ENCODE results near the gene SLC44A1. TPM values are rescaled to one million over a fixed set of nuclear protein-coding genes. Genes with fewer than 3 reads are reported as not detected.
A peak's percentile ranks its signal among the peaks of the same experiment; 100 is the strongest.

SLC44A1 gene
- polyA plus RNA-seq, 10 donors: 15.2 to 22.2 (median 17.2) TPM

DNA sequence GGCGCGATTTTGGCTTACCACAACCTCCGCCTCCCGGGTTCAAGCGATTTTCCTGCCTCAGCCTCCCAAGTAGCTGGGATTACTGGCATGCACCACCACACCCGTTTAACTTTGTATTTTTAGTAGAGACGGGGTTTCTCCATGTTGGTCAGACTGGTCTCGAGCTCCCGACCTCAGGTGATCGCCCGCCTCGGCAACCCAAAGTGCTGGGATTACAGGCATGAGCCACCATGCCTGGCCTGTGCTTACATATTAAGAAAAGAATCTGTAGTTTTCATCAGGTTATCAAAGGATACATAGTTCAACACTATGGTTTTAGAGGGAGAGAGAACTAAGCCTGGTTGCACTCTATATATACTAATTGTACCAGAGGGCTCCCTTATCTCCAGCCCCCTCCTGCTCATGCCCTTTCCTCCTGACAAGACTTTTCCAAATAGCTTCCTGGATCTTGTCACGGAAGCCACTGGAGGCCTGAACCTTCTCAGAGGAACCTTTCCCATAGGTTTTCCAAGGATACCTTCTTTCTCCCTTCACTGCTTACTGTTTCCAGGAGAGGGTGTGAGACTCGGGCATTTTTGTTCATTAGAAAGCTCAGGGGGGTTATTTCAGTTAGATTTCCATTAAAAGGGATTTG lies 53.1 kb downstream of the SLC44A1 start:
- DNase-seq: no peak

DNA sequence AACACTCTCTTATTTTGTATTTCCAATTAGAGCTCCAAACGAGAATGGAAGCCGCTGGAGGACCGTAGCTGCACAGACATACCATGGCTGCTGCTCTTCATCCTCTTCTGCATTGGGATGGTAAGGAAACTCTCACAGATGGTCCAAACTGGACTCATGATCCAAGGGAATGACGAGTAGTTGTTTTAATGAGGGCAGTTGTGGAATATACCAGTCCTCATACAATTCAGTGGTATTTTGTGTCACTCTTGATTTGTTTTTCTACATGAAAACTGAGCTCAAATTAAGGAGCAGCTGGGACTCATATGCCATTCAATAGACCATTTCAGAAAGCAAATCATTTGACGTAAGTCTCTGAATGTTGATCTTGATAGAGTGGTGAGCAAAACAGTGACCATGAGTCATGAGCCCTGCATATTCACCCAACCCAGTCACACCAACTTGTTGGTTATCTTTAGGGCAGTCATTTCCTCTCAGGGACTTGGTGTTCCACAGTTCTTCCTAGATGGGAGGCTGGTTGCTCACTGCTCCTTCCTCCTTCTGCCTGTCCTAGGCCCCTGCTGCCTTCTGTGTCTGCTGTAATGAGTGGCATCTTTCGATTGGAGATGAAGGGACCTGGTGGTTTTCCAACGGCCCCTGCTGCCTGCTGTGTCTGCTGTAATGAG lies 54.9 kb downstream of the SLC44A1 start:
- peak in 1 of 3 donors; percentile 76 for DNase-seq

DNA sequence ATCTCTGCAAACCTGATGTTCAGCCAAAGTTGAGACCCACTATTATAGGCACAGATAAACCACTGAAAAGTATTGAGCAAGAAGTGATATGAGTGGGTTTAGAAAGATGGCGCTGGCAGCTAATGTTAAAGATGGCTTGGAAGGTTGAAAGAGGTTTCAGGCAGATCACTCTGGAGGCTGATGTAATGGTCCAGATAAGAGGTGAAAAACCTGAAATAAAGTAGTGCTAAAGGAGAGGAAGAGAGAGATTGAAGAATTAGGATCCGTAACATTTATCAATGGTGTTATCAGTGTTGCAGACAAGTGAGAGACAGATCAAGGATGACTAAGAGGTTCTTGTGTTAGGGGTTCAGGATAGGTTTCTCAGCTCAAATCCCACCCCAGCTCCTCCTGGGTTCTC lies 58.3 kb downstream of the SLC44A1 start:
- no peak for DNase-seq

DNA sequence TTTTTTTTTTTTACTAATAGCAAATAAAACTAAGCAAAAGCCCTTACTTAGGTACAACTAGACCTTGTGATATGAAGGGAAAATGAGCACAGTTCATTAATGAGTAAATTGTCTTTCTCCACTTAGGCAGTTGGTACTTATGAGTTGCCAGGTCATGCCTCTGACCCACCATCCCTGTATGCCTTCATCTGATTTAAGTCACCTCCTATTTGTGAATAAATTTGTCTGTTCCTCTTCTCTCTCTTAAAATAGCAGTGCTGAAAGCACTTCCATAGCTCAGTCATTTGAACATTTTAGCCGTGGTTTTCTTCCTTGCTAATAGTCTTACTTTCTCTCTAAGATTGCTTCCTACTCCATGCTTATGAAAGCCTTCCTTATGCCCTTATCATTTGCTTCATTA lies 61.4 kb downstream of the SLC44A1 start:
- DNase-seq: no peak

DNA sequence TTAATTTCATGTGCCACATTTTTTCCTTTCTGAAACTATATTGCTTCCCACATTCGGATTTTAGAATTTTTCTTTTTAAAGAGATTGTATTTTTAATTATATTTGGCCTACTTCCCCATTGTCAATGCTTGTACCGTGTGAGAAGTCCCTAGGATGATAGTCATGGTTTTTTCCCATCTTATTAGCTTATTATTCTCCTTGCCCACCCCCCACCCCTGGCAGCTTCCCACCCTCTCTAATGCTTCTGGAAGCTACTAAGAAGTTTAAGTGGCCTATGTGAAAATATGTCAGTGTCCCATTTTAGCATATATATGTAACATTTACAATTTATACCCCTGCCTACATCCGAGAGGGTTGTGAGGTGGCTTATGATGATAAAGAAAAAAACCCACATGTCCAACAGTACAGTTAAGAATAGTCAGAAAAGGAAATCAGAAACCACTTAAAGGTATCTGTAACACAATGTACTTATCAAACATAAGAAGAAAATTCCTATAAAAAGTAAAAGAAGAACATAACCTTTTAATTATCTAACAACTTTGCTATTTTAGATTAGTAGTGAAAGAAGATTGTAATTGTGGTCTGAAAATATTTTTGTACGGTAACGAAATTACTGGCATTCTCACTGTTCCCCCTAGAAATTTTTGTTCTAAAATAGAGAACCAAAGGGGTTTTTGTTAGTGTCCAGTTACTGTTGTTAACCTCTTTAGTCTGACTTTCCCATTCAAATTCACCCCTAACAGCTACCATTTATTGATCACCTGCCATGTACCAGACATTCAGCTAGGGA lies 62.1 kb downstream of the SLC44A1 start:
- no peak for DNase-seq

DNA sequence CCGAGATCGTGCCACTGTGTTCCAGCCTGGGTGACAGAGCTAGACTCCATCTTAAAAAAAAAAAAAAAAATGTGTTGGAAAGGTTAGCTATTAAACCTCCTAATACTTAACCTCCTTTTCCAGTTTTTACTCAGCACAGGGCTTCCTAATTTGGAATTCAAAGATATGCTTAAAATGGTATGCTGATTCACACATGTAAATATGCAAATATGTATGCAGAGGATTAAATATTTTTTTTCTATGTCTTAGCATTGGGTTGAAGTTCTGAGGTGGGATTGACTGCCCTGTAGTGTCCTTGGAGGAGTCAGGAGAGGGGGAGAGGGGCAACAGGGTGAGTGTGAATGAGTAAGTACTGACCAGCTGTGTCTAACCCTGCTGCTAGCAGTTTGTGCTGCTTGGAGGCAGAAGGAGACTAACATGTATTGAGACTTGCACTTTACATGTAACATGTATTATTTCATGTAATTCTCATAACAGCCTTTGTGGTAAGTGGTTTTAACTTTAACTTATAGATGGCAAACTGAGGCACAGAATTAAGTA lies 63.2 kb downstream of the SLC44A1 start:
- no peak for DNase-seq

DNA sequence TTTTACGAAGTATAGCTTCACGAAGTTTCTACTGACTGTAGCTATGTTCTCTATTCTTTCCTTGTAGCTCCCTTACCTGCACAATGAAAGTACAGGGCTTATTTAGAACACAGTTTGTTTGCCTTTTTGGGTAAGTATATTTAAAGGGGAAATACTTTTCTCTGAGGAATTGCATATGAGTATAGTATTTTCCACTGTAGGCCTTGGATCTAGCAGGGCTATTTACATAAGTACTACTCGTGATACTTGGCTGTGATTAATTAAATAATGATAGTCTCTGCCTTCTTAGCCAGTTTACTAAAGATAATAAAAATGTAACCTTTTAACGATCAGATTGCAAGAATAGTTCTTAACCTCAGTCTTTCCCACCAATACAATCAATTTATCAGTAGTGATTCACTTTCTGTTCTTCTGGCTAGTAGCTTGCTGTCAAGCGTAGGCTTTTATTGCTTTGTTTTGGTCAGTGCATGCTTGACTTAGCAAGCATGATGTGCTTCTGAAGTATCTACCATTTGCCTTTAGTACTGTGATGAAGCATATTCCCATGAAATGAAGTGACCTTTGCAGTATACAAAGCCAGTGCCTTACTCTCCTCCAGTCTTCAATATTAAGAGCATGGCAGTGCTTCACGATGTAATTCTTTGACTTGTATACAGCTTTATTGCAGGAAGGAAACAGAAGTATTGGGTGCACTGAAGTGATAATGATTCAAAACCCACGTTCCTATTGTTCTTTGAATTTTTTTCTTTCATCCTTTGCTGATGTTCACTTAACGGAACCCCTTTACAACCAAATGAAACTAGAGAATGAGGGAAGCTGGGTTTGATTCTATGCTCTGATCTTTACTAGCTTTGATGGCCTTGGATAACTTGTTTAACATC lies 64.2 kb downstream of the SLC44A1 start:
- DNase-seq: no peak

DNA sequence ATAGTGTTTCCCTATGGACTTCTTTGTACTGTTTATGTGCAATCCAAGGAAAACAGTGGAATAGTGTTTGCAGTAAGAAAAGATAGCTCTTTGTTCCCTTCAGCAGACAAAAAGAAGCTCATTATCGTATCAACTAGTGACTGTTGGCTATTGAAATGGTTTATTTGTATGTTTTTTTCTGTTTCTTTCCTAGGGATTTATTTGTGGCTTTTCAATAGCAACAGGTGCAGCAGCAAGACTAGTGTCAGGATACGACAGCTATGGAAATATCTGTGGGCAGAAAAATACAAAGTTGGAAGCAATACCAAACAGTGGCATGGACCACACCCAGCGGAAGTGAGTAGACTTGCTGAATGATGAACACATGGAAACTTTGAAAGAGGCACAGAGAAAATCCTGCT lies 65.1 kb downstream of the SLC44A1 start:
- DNase-seq: peak in 1 of 3 donors; percentile 16

DNA sequence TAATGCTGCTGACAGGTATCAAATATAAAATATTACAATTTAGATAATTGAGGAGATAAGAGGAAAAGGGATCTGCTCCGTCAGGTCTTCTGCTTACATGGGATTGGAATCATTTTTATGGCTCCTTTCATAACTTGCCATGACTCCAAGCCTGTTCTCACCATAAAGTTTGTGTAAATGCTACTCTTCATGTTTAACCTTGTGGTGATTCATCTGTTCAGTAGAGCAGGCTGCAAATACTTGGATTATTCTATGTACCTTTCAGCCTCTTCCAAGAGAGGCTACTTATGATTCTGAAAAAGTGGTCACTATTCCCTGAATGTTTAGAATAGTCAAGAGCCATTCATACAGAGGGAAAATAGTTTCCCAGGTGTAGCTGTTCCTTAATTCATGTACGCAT lies 66.9 kb downstream of the SLC44A1 start:
- no peak for DNase-seq

DNA sequence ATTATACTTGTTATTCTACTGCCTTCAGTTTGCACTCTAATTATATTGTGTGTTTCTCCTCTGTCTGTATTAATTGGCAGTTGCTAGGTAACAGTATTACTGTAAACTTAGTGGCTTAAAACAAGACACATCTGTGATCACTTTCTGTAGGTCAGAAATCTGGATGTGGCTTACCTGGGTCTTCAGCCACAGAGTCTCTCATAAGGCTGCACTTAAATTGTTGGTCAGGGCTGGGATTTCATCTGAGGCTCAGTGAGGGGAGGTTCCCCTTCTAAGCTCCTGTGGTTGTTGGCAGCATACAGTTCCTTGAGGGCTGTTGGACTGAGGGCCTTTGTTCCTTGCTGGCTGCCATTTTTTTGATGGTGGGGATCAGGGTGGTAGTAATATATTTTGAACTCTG lies 68.8 kb downstream of the SLC44A1 start:
- DNase-seq: no peak

DNA sequence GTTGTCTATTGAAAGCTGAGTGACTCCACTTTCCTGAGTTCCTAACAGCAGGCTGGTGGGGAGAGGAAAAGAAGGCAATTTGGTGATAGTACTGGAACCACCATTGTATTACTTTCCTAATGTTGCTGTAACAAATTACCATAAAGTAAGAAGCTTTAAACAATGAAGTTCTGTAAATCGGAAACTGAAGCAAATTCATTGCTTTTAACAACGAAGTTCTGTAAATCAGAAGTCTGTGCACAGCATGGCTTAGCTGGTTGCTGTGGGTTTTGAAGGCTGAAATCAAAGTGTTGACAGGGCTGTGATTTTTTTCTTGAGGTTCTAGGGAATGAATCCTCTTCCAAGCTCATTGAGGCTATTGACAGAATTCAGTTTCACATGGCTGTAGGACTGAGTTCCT lies 72.3 kb downstream of the SLC44A1 start:
- DNase-seq: no peak

DNA sequence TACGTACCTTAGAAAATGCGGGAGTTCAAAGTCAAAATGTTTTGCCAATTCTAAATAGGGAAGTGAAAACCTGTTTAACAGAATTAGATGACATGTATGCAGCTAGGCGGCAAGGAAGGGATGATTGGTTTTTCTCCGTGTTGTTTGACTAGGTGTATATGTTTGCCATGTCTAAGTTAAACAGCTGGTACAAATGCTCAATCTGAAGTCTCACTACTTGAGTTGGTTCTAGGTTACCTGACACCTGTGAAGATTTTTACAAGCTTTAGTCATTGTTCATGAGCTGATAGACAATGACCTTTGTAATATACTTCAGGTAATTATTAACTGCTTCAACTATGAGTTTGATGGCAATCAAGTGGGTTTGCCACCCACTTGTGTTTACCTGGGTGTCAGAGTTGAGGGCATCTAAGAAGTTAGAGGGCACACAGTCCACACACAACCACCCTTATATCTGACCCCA lies 74.3 kb downstream of the SLC44A1 start:
- DNase-seq: no peak

DNA sequence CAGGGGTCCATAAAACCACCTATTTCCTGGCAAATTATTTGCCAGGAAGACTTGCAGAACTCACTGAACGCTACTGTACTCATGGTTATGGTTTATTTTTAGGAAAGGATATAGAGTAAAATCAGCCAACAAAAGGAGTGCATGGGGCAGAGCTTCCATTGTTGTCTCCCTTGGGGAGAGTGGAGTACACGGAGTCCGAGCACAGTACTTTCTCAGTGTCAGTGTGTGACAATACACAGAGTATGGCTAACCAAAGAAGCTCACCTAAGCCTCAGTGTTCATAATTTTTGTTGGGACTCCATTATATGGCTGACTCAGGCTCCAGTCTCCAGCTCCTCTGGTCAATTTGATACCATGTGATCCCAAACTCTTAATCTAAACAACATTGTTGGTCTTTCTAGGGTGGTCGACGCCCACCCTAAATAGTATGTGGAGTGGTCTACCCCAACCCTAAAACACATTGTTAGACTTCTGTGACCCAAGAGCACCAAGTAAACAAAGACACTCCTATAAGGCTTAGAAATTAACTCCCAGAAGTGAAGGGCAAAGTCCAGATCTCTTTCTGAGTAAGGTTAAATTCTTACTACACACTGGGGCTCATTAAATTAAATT lies 74.9 kb downstream of the SLC44A1 start:
- no peak for DNase-seq

DNA sequence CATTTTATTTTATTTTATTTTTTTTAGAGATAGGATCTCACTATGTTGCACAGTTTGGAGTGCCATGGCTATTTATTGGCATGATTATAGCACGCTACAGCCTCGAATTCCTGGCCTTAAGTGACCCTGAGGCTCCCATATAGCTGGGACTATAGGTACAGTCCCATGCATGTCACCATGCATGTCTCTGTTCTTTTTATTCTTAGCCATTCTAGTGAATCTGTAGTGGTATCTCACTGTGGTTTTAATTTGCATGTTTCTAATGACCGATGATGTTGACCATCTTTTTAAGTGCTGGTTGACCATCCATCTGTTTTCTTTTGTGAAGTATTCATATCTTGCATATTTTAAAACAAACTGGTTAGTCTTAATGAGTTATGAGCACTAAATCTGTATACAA lies 76.1 kb downstream of the SLC44A1 start:
- no peak for DNase-seq

DNA sequence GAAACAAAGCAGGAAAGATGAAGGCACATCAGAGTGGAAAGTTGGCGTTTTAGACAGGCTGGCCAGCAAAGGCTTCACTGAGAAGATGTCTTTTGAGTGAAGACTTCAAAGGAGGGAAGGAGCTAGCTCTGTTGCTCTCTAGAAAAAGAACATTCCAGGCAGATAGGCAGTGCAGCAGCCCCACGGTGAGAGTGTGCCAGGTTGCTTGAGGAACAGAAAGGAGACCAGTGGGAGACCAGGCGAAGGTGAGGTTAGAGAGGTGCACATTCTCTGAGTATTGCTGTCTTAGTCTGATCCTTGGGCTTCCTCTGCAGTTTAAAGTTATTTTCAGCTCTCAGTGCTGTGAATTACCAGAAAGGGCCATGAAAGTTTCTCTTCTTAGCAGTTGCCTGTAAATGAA lies 83.8 kb downstream of the SLC44A1 start:
- DNase-seq: no peak

DNA sequence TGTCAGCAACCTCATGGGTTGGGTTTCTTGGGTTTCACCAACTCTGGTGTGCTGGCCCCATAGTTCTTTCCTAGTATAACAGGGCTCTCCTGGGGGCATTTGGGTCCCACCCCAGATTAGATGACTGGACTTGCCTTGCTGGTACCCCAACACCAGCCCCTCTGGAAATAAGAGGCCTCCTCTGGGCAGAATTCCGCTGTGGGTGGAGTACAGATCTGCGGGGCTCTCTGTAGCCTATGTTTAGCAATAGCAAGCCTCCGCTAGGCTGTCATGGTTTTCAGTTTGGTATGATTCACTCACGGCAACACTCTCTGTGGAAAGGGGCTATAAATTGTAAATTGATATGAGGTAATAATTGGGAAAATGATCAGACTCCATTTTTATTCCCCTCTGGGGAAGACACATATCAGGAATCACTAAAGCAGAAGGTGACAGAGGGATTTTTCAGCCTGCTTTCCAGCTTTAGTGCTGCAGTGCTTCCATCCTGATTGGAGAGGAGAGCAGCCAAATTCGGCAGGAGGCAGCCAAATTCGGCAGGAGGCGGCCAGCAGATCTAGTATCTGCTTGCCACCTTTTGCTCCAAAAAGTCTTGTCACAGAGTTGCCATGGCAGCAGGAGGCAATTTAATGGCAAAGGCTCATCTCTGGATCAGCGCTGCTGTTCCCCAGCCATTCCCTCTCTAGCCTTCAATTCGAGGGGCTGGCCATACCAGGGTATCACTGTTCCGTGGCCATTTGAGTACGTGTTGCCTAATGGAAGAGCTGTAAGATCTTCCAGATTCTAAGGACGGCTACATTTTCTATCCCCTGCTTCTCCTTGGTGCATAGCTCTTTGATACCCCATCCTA lies 84.6 kb downstream of the SLC44A1 start:
- DNase-seq: peak in 2 of 3 donors; percentile 9 to 22

DNA sequence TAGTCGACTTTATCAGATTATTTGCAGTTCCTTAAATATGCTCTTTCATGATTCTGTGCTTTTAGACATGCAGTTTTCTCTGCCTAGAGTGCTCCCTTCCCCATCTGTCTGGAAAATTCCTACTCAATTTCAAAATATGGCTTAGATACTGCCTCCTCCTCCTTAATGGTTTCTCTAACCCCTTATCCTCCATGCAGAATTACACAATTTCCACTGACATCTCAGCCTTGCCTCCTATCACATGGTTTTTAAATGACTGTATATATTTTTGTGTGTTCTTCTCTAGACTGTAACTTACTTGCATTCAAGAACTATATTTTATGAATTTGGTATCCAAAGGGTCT lies 85.2 kb downstream of the SLC44A1 start:
- no peak for DNase-seq

DNA sequence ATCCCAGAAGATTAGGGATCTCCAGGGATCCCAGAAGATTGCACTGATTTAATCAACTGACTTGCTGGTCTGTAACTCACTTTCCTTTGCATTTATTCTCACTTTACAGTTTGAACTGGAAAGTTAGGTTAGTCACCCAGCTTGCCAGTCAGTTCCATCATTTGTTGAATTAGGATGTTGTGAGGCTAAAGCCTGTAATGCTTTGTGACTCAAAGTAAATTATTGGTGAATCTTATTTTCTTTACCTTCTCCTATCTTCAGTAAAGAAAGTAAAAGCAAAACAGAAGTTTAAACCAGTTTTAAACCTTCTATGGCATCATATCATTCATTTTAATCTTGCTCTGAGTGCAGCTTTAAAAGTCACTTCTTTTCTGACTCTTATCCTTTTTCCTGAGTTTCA lies 85.8 kb downstream of the SLC44A1 start:
- no peak for DNase-seq

DNA sequence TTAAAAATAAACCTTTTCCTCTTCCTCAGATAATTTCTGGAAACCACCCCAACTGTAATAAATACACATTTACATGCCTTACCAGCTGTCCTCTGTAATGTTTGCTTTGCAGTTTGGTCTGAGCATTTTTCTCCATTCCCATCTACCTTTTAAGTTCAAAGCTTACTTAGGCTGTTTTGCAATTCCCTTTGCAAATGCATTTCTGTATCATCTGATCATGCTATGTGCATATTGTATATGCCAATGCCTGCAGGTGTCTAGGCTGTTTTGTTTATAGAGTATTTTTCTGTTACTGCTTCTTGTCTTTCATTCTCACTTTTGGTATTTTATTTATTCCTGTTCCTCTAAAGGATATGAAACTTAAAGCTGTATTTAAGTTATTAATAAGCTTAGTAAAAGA lies 86.3 kb downstream of the SLC44A1 start:
- DNase-seq: no peak

DNA sequence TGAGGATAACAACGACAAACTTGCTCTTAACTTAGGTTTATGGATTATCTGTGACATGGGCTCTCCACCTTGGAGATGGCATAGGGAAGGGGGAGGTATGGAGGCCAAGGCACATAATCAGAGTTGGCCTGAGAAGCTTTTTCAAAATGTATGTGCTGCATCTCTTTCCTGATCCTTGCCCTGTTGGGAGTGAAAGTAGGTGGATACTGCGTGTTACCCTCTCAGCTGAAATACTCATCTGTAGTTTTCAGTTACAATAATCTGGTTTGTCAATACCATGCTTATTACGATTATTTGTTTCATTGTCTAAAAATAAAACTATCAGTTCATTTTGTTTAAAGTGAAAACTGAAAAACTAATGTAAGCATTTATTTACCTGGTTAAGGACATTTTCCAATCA lies 86.7 kb downstream of the SLC44A1 start:
- DNase-seq: no peak
